ENCODE measurements around the gene RBBP5. TPM values are rescaled to one million over a fixed set of nuclear protein-coding genes. Genes with fewer than 3 reads are reported as not detected.

RBBP5 gene
- total RNA-seq, 4 donors from 2014 or later: 14.4 to 25.1 (median 21.2) TPM

GRCh38 chr1:205137901-205138300, 16.1 kb upstream of the RBBP5 start:
- no peak for DNase-seq
- H3K36me3 ChIP-seq: no peaks in the 10 kb centered on the region
- H3K4me1 ChIP-seq: peaks cover 7 to 8% of the 10 kb centered on the region in 2 donors
- H3K27ac ChIP-seq: no peak overlapping the region
- in situ Hi-C loops (cut with MboI; ENCODE audit: low sequenced_read_pairs in 4 of 4) (loop anchor here in 1 of 4 donors (10.0 kb wide), 1 partner anchor 163 kb away; no protein-coding TSS in a partner anchor), intact Hi-C loops (cut with DNase I; ENCODE audit: low total_unique reads) (no loop called here)
- no peaks in the 10 kb centered on the region for H3K27me3 ChIP-seq
- no peak for TF ChIP-seq POLR2A (IDR thresholded peaks at IDR 0.05)
- TF ChIP-seq, protein P1, sequence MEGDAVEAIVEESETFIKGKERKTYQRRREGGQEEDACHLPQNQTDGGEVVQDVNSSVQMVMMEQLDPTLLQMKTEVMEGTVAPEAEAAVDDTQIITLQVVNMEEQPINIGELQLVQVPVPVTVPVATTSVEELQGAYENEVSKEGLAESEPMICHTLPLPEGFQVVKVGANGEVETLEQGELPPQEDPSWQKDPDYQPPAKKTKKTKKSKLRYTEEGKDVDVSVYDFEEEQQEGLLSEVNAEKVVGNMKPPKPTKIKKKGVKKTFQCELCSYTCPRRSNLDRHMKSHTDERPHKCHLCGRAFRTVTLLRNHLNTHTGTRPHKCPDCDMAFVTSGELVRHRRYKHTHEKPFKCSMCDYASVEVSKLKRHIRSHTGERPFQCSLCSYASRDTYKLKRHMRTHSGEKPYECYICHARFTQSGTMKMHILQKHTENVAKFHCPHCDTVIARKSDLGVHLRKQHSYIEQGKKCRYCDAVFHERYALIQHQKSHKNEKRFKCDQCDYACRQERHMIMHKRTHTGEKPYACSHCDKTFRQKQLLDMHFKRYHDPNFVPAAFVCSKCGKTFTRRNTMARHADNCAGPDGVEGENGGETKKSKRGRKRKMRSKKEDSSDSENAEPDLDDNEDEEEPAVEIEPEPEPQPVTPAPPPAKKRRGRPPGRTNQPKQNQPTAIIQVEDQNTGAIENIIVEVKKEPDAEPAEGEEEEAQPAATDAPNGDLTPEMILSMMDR (IDR thresholded peaks at IDR 0.05 in 4 of 5, conservative IDR thresholded peaks at IDR 0.05 in 1 of 5): no peak
- no peak for ATAC-seq
- H3K4me3 ChIP-seq: no peak overlapping the region
- H3K9me3 ChIP-seq: no peaks in the 10 kb centered on the region

GRCh38 chr1:205133287-205133686, 11.5 kb upstream of the RBBP5 start:
- Histone ChIP-seq H3K4me3 (no peak overlapping the region), H3K27me3 (no peaks in the 10 kb centered on the region), H3K4me1 (peaks cover 0 to 10% of the 10 kb centered on the region in 2 donors), H3K27ac (no peak overlapping the region), H3K36me3 (no peaks in the 10 kb centered on the region), H3K9me3 (no peaks in the 10 kb centered on the region)
- intact Hi-C loops (cut with DNase I; ENCODE audit: low total_unique reads) (no loop called here), in situ Hi-C loops (cut with MboI; ENCODE audit: low sequenced_read_pairs in 4 of 4) (loop anchor here in 1 of 4 donors (10.0 kb wide), 1 partner anchor 158 kb away; no protein-coding TSS in a partner anchor)
- DNase-seq (no peak), ATAC-seq (no peak)
- TF ChIP-seq, protein P1 (IDR thresholded peaks at IDR 0.05 in 4 of 5, conservative IDR thresholded peaks at IDR 0.05 in 1 of 5): no peak
- TF ChIP-seq POLR2A (IDR thresholded peaks at IDR 0.05): no peak

DNA sequence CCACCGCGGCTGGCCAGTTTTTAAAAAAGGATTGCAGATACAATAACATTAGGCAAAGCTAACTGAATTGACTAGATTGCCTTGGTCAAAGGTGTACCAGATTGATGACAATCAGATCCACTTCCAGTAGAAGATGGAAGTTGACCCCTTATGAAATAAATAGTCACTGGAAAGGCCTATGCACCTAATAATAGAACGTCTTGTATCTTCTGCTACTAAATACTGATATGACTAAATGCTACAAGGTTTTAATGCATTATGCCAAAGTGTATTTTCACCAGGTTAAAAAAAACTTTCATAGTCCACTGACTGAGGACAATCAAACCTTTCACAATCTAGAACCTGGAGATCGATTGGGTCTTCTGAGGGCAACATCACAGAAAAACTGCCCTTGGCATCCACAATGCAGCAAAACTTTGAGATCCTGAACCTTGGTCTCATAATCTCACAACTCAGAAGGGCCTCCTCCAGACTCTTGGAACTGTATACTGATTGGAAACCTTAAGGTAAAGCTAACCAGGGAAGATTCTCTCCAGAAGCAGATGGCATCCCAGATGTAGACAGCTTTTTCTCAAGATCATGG, 7.8 kb upstream of the RBBP5 start:
- Histone ChIP-seq H3K36me3 (no peaks in the 10 kb centered on the region), H3K27ac (no peak overlapping the region), H3K27me3 (no peaks in the 10 kb centered on the region), H3K4me1 (peaks cover 0 to 10% of the 10 kb centered on the region in 2 donors), H3K9me3 (no peaks in the 10 kb centered on the region), H3K4me3 (no peak overlapping the region)
- in situ Hi-C loops (cut with MboI; ENCODE audit: low sequenced_read_pairs in 4 of 4): loop anchor here in 2 of 4 donors (10.0 kb wide), 2 partner anchors 125 to 155 kb away; no protein-coding TSS in a partner anchor
- TF ChIP-seq, protein P1 (IDR thresholded peaks at IDR 0.05 in 4 of 5, conservative IDR thresholded peaks at IDR 0.05 in 1 of 5): no peak
- no peak for TF ChIP-seq POLR2A (IDR thresholded peaks at IDR 0.05)
- intact Hi-C loops (cut with DNase I; ENCODE audit: low total_unique reads): no loop called here
- no peak for DNase-seq
- ATAC-seq: no peak

DNA sequence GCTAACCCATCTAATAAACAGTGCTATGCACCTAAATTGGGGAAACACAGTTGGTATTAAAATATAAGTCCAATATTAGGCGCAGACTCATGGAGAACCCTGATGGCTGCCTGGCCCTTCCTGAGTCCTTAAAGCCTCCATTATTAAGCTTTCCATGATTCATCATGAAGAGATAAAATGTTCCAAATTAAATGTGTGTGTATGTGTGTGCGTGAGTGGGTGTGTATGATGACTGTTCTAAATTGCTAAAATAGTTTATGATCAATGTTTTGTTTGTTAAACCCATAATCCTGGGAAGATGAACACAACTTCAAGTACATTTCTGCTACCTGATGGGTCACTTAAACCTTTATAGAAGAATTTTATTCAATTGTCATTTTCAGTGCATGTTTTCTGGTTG, 6.3 kb upstream of the RBBP5 start:
- Histone ChIP-seq H3K4me1 (peaks cover 1 to 11% of the 10 kb centered on the region in 2 donors), H3K36me3 (no peaks in the 10 kb centered on the region), H3K27me3 (no peaks in the 10 kb centered on the region), H3K27ac (no peak overlapping the region), H3K9me3 (no peaks in the 10 kb centered on the region), H3K4me3 (no peak overlapping the region)
- DNase-seq: no peak
- in situ Hi-C loops (cut with MboI; ENCODE audit: low sequenced_read_pairs in 4 of 4) (loop anchor here in 1 of 4 donors (10.0 kb wide), 1 partner anchor 127 kb away; no protein-coding TSS in a partner anchor), intact Hi-C loops (cut with DNase I; ENCODE audit: low total_unique reads) (no loop called here)
- ATAC-seq: no peak
- TF ChIP-seq, protein P1 (IDR thresholded peaks at IDR 0.05 in 4 of 5, conservative IDR thresholded peaks at IDR 0.05 in 1 of 5): no peak
- no peak for TF ChIP-seq POLR2A (IDR thresholded peaks at IDR 0.05)

Data from gastrocnemius medialis (tissue), 4 donors.